Islet precursor cell (in vitro differentiated cells): ENCODE measurements around the gene ENHO.
A peak's percentile ranks its signal among the peaks of the same experiment; 100 is the strongest.

ENCODE experiments used
- DNase-seq: peaks from one replicate; pipeline ENCODE4 v3.0.0-alpha.2; 2018

The ENHO gene

DNA sequence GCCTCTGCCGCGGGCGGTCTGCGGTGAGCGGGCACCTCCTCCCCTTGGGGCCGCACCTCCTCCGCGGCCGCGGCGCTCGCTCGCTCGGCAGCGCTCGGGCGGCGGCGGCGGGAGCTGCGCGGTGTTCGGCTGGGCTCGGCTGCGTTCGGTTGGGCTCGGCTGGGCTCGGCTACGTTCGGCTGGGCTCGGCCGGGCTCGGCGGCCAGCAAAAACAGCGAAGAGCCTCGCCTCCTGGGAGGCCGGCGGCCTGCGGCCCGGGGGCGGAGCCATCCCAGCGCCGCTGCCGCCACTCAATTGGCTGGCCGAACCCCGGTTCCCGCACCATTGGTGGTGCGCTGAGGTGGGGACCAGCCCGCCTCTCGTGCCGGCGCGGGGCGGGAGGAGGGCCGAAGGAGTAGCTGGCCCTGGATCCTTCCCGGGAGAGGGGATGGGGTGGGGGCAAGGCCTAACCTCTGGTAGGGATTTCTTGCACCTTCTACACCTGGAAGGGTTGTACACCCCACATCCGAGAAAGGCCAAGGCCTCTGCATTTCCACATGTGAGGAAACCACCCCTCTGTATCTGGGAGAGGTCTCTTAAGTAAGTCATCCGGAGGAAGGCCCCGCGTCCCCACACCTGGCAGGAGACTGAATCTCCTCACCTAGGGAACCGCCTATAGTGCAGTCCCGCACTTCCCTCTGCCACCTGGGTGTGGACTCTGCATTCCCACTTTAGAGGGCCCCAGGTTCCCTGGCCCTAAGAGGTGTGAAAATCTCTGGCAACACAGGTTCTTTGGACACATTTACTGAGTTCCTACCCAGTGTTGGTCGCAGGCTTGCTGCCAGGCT lies at the start of gene ENHO:
Gene ENHO, minus strand, starts transcription at position 20 of the 827 bp plus-strand sequence. CDS start 1,295 bp downstream, outside the sequence.
- peak; percentile 95 for DNase-seq

DNA sequence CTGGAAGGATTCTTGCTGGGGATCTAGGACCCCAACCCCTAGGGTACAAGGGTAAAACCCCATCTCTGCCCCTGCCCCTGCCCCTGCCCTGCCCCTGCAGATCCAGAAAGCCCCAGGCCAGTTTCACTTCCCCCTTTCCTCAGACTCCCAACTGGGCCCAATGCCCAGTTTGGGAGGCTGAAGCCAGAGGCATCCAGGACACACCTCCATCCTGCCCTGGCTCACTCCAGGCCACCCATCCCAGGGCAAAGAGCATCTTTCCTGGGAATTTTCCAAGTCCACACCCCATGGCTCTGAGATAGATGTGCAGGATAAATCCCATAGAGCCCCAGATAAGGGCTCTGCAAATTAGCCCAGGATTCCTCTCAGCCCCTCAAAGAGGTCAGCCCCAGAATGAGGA lies 49.3 kb upstream of the ENHO start:
- no peak for DNase-seq

DNA sequence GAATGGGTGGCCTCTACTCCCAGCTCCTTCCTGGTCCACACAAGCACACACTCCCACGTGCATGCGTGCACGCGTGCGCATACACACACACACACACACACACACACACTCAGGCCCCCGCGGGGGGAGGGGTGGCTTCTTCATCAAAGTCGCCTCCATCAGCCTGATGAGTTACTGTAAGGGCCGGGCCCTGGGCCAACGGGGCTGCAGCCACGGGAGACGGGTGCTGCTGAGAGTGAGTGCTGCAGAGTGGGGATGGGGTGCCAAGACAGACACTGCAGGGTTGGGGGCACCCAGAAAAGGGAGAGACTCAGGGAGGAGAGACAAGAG lies 48.7 kb upstream of the ENHO start:
- DNase-seq: no peak

DNA sequence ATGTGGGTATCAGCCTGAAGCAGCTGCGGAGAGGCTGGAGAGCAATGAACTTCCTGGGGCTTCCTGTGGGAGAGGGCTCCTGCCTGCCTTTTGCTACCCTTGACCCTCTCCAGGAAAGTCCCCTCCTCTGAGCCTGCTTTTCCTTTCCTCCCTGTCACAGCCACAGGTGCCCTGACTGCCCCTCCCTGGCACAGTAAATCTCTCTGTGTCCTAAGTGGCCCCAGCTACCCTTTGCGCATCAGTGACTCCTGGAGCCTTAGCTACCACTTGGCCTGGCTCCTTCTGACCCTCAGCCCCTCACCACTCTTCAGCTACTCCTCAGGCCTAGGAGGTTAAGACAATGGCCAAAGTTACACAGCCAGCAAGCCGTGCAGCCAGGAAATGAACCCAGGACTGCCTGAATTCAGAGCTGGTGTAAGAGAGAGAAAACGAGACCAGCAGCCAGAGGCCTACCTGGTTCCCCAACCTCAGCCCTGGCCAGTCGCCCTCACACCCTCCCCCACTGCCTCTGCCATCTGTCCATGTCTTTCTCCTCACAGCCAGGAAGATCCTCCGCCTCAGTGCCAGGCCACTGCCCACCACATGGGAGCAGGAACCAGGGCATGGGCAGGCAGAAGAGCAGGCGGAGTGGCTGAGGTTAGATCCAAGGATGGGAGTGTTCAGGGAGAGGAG lies 48.2 kb upstream of the ENHO start:
- DNase-seq: no peak

DNA sequence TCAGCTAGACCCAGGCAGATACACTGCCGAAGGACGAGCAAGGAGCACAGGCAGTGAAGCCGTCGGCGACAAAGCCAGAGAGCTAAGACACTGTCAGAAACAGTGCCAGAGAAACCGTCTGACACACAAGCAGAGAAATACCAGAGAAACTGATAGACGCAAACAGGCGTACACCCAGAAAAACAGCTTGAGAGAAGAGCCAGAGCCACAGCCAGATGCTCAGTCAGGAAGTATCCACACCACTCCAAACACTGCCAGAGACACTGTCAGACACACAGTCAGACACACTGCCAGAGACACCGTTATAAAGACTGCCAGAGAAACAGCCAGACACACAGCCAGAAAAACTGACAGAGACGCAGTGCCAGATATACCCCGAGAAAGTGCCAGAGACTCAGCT lies 47.6 kb upstream of the ENHO start:
- DNase-seq: no peak

DNA sequence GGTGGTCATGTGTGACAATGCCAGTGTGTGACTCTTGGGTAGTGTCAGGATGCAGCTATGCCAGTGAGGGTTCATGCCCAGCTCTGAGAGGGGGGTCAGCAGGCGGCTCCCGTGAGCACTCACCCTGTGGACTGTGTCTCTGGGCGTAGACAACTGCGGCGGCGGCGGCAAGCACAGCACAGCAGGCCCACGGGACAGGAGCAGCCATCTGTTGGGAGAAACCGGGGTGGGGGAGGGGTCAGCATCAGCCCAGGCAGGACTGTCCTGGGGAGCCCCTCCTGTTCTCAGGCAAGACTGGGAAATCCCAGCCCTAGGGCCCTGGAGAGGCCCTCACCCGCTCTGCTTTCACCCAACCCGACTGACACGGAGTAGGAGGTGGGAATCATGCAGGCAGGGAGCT lies 46.0 kb upstream of the ENHO start:
- no peak for DNase-seq

DNA sequence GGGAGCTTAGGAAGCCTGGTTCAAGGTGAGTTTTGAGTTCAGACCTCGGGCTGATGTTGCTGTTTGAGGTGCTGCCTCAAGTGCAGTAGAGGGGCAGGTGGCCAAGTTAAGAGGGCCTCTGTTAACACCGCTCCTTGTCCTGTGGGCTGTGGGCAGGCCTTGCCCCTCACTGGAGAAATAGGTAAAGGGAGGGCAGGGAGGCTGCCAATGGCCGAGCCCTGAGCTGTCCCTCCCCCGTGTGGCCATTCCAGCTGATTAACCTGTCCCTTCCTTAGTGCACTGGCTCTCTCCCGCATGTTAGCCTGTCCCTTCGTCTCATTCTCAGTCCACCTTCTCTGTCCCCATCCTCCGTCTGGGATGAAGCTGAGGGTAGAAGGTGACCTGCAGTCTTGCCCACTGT lies 45.3 kb upstream of the ENHO start:
- DNase-seq: no peak

DNA sequence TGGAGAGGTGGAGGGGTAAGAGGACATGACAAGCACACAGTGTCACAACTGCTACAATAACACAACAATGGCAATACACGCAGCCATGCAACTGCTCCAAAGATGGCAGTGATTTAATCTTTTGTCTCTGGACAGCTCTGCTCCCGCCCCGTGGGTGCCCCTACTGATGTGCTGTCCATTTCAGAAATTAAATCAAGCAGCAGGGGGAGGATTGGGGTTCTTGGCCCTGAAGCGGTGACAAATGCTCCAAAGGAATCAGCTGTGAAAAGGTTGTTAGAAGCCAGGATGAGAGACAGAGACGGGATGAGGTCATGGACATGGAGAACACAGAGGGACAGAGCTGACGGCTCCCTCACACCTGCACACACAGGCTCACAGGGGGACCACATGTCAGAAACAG lies 44.2 kb upstream of the ENHO start:
- no peak for DNase-seq

DNA sequence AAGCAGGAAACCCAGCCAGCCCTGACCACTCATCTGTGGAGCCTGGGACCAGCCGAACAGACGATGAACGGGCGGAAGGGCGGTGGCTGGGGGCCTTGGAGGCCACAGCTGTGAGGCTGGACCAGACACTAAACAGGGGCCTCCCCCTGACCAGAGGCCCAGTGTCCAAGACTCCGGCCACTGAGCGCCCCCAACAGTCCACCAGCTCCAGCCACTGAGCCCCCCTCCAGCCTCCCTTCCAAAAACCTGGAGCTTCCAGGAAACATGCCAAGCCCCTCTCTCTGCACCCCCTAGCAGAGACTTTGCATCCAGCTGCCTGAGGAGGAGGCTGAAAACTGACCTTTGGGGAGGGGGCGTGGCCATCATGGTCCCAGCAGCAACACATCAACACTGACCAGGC lies 43.5 kb upstream of the ENHO start:
- DNase-seq: no peak

DNA sequence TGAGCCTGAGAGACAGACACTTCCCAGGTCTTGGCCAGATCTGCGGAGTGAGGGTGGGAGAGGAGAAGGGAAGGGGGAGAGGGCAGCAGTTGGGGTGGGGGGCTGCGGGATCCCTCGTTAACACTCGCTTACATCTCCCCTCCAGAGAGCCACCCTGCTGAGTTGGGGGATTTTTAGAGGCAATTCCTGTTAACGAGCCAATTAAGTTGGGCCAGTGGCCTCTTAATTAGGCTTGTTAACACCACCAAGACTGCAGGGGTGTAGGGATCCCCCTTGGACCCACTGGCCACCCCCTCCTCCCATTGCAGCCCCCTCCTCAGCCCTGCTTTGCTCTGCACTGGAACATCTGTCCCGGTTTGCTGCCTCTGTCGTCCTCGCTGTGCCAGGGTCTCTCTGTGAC lies 43.1 kb upstream of the ENHO start:
- DNase-seq: no peak

DNA sequence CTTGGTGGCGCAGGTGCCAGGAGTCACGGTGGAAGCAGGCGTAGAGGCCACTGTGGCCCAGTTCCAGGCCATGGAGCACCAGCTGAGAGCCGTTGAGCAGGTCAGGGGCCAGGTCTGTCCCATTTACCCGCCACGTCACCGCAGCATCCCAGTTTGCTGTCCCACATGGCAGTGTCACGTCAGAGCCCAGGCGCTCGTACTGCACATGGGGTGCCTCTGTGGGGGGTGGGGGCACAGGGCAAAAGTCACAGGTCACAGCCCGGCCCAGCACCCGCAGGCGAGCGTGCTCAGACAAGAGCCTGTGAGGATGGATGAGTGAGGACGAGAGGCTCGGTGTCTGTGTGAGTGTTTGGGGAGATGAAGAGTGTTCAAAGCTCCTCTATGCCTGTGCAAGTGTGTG lies 41.8 kb upstream of the ENHO start:
- no peak for DNase-seq

DNA sequence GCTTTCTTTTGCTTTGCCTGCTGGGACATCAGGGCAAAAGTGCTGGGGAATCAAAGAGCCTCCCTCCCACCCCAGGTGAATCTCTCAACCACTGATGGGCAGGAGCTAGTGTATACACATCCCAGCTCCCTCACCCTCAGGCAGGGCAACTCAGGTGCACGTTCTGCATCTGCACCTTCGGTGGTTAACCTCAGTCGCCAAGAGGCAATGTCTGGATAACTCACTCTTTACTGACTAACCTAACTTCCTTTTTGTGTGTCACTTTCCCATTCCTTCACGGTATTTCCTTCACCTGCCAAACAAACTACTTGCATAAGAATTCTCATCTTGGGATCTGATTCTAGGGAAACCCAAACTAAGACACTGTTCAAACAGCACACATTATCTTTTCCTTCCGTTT lies 40.5 kb upstream of the ENHO start:
- no peak for DNase-seq

DNA sequence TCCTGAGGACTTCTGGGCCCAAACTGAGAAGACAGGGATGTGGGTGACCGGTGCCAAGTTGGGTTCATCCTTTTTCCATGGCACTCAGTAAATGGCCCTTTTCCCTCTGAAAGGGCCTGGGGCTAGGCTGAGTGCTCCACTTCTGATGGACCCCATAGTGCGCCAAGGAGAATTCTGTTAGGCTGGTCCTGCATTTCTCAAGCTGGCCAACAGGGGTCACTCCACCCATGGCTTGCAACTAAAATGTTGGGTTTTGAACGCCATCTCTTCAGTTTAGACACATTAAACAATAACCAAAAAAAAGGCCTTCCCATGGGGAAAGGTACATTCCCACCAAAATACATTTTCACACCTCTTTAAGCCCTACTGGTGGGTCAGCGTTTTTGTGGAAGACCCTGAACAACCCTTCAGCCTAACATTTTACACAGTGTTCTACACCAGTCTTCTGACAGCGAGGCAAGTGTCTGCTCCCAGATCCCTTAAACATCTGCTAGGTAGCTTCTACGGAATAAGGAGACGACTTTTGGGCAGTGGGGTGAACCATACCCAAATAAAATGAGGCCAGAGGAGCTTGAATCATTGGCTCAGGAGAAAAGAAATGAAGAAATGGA lies 39.5 kb upstream of the ENHO start:
- DNase-seq: no peak

DNA sequence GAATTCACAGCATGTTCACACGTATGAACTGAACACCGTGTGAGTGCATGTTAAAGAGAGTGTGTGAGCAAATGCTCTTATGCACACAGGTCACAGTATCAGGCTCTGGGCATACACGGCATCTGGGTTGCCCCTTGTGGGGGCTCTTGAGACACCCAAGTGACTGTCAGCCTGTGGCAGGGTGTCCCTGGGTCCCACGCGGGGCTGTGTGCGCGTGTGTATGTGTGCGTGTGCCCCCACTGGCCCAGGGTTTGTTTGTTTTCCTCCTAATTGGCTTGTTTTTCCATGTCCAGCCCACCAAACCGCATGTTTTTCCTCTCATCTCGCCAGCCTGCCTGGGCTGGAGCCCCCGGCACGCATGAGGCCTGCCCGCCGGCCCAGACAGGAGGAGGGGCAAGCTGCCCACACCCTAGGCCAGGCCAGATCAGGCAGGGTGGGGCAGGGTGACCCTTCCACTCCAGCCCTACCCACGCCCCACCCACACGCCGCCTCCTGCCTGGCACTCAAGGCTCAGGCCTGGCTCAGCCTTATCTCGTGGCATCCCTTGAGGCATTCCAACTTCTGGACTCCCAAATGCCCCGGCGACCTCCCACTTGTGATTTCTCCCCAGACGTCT lies 37.9 kb upstream of the ENHO start:
- DNase-seq: no peak

DNA sequence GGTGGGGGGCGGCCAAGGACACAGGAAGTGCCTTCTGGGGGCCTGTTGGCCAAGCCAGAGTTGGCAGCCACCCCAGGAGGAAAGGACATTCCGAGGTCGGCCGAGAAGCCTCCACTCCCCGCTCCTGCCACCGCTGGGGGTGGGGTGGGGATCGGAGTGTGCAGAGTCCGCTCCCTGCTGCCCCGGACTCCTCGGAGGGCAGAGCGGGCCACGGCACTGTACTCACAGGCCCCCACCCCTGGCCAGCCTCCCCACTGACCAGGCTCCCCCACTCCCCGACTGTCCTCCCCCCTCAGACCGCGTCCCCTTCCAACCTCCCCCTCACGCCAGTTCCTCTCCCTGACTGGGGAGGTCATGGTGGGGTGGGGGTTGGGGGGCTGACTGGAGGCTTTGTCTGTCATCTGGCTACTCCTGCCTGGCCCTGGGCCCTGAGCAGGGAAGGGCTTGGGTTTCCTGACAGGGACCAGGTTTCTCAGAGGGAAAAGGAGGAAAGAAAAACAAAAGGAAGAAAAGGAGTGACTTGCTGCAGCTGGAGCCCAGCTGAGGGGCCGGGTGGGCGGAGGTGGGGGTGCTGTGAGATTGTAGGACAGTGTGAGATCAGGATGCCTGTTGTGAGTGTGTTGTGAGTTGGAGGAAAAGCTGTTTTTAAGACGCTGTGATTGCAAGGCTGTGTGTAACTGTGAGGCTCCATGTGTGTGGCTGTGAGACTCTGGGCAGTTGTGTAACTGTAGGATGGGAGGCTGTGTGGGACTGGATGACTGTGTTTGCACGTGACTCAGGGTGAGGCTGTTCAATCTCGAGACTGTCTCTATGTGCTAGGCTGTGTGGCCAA lies 37.0 kb upstream of the ENHO start:
- no peak for DNase-seq

DNA sequence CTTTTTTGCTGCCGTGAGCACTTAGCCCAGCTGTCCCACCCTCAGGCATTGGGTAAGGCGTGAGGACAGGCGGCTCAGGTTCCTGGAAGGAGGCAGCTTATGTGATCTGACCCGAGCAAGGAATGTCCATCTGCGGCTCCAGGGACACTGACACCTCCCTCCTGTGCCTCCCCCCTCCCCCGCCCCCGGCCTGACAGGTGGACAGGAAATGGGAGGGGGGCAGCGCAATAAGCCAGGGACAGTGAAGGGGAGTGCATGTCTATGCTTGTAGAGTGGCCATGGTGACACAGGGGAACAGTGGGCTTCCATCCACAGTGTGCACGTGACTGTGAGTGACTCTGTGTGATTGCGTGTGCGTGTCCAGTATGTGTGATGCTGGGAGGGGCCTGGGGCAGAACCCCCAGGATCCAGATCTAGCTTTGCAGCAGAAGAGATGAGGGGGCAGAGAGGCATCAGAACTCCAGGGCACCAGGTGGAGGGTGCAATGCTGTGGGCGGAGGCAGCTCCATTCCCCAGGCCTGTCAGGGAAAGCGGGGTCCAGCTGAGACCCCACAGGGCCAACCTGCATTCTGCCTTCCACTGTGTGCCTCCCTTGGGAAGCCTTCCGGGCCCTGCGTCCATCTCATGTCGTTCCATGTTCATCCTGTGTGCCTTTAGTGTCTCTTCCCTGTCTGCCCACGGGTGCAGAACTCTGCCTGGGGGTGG lies 36.3 kb upstream of the ENHO start:
- no peak for DNase-seq

DNA sequence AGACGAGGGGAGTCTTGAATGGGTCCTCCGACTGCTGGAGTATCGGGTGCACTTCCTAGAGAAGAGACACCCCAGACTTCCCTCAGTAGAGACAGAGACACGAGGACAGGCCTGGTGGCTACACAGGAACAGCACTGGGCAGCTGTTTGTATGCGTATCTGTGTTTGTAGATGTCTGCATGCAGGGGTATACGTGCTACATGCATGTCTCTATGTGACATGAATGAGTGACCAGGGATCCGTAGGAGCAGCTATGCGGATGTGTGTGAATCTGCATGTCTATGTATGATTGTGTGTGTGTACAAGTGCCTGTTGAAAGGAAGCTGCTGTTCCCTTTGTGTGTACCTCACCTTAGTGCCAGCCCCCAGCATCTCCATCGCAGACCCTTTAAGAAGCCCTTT lies 35.6 kb upstream of the ENHO start:
- no peak for DNase-seq

DNA sequence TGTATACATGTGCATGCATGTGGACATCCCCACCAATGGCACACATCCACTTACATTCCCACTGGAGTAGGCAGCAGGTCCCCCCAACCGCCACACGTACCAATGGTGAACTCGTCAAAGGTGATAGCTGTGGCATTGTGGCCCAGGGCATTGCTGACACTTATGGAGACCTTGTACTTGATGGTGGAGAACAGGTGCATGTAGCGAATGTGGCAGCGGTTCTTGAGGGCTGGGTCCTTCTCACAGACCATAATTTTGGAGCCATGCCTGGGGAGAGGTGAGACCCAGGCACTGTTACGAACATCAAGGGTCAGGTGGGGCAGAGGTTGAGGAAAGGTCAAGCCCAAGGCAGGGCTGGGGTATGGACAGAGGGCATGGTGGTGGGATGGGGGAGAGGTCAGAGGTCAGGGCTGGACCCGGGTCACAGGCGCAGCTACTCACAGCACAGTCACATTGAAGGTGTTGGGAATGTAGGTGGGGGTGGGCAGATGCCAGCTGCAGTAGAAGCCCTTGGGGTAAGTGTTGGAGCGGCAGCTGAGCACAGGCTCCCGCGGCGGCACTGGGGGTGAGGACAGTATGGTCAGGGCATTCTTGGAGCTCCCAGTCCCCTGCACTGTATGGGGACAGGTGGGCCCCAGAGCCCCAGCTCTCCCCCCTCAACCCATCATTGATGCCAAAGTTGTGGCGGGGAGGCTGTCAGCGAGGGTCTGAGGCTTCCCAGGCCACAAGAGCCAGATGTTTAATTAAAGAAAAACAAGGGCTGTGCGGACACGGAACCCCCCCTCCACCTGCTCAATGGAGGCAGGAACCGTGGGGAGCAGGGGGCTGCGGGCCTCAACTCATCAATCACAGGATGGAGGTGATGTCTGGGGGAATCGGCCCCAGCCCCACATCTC lies 34.9 kb upstream of the ENHO start:
- DNase-seq: no peak

DNA sequence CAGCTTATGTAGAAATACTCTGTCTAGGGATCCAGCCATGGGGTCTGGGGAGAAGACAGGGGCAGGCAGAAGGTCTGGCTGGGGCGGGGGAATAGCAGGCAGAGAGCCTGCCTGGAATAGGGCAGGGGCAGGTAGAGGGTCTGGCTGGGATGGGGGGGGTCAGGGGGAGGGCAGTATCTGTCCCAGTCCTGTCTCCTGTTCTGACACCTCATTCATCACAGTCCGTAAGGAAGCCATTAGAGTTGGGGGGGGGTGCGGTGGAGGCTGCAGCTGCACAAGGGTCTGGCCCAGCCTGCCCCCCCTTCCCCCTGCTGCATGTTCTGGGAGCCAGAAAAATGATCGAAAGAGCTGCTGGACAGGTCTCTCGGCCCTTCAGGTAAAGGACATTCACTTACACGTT lies 34.2 kb upstream of the ENHO start:
- no peak for DNase-seq

DNA sequence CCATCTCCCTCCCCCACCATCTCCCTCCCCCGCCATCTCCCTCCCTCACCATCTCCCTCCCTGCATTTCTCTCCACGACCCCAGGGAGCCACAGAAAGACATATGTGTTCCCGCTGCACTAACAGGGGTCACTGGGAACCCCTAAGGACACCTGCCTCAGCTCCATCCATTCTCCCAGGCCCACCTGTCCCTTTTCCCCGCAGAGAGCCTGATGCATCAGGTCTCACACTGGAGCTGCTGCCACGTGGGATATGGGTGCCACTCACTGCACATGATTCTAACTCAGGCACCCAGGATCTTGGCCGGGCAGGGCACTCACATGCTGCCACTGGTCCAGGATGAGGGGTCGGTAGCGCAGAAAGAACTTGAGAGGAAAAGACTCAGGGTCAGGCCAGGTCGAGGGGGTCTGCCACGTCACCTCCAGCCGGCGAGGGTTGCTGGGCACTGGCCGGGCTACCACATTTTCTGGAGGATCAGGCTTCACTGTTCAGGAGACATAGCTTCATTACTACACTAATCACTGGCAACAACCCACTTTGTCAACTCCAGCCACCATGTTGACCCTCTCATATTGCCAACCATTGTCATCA lies 33.2 kb upstream of the ENHO start:
- DNase-seq: no peak

DNA sequence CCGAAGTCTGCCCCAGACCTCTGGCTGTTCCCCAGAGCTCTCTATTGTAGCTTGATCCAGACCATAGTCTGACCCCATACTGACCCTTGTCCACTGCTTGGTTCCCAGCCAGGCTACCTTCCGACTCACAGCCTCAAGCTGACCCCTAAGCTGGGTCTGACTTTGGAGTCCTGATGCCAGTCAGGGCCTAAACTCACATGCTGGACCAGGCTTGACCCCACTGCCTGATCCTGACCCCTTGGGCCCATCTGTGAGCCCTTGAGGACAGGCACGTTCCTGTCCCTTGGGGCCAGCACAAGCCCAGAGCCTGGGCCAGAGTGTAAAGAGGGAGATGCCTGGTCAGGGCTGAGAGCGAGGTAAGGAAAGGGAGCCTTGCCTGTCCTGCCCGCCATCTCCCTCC lies 32.7 kb upstream of the ENHO start:
- no peak for DNase-seq
